Measurements from ENCODE around the gene HS6ST2. TPM values are rescaled to one million over a fixed set of nuclear protein-coding genes. Genes with fewer than 3 reads are reported as not detected.

The HS6ST2 gene
- total and polyA plus RNA-seq, 4 donors = under 0.01 to 1.4 (median 0.01) TPM; not detected in 1

GRCh38 chrX:132664273-132664672, 294.2 kb downstream of the HS6ST2 start:
- Histone ChIP-seq H3K9me3 (ENCODE audit: control insufficient read depth in 4 of 4, low read length in 3 of 4) (peaks cover 0 to 4% (median 1%) of the 10 kb centered on the region in 4 donors), H3K27me3 (ENCODE audit: control insufficient read depth in 4 of 4, insufficient read depth in 4 of 4, low read length in 3 of 4) (peaks cover 0 to 10% (median 0%) of the 10 kb centered on the region in 4 donors), H3K36me3 (ENCODE audit: control insufficient read depth in 4 of 4, insufficient read depth in 3 of 4, low read depth in 1 of 4, low read length in 3 of 4) (no peaks in the 10 kb centered on the region), H3K4me3 (ENCODE audit: low read depth in 1 of 3, low read length in 3 of 3) (no peak overlapping the region), H3K9ac (ENCODE audit: low read depth in 1 of 2, low read length in 2 of 2) (no peak overlapping the region), H3K27ac (ENCODE audit: low read depth in 1 of 2, low read length in 2 of 2) (no peak overlapping the region), H3K4me1 (ENCODE audit: control insufficient read depth in 4 of 4, insufficient read depth in 4 of 4, low read length in 3 of 4) (no peaks in the 10 kb centered on the region)
- 86% methylated on average over 3 of the region's 3 CpGs for WGBS
- no peak for DNase-seq (ENCODE audit: low spot score)
- TF ChIP-seq FOXA1 (IDR thresholded peaks at IDR 0.05) = no peak
- no peak for TF ChIP-seq YY1 (IDR thresholded peaks at IDR 0.05)
- TF ChIP-seq HNF4G (IDR thresholded peaks at IDR 0.05) = no peak
- TF ChIP-seq GABPA (IDR thresholded peaks at IDR 0.05 in 1 of 2, conservative IDR thresholded peaks at IDR 0.05 in 1 of 2) = no peak
- no peak for TF ChIP-seq REST (IDR thresholded peaks at IDR 0.05)
- no peak for TF ChIP-seq RXRA (IDR thresholded peaks at IDR 0.05)
- TF ChIP-seq EGR1 (IDR thresholded peaks at IDR 0.05; ENCODE audit: low read depth in 2 of 2) = no peak
- no peak for TF ChIP-seq RAD21 (IDR thresholded peaks at IDR 0.05)
- TF ChIP-seq FOXA2 (IDR thresholded peaks at IDR 0.05) = no peak
- no peak for TF ChIP-seq JUND (IDR thresholded peaks at IDR 0.05)
- TF ChIP-seq CTCF (IDR thresholded peaks at IDR 0.05; ENCODE audit: low read depth, low read length, missing input control) = no peak
- no peak for TF ChIP-seq ATF3 (IDR thresholded peaks at IDR 0.05)
- no peak for TF ChIP-seq NR2F2 (IDR thresholded peaks at IDR 0.05)
- no peak for TF ChIP-seq SP1 (IDR thresholded peaks at IDR 0.05)

GRCh38 chrX:132662844-132663243, 295.6 kb downstream of the HS6ST2 start:
- DNase-seq (ENCODE audit: low spot score) = no peak
- TF ChIP-seq HNF4G (IDR thresholded peaks at IDR 0.05) (no peak), NR2F2 (IDR thresholded peaks at IDR 0.05) (no peak), RAD21 (IDR thresholded peaks at IDR 0.05) (no peak), GABPA (IDR thresholded peaks at IDR 0.05 in 1 of 2, conservative IDR thresholded peaks at IDR 0.05 in 1 of 2) (no peak), REST (IDR thresholded peaks at IDR 0.05) (no peak), ATF3 (IDR thresholded peaks at IDR 0.05) (no peak), TAF1 (conservative IDR thresholded peaks at IDR 0.05) (no peak), FOXA2 (IDR thresholded peaks at IDR 0.05) (no peak), SP1 (IDR thresholded peaks at IDR 0.05) (no peak), CTCF (IDR thresholded peaks at IDR 0.05; ENCODE audit: low read depth, low read length, missing input control) (no peak), HNF4A (conservative IDR thresholded peaks at IDR 0.05) (no peak), FOXA1 (IDR thresholded peaks at IDR 0.05) (no peak), ZBTB33 (IDR thresholded peaks at IDR 0.05) (no peak)
- Histone ChIP-seq H3K4me1 (ENCODE audit: control insufficient read depth in 4 of 4, insufficient read depth in 4 of 4, low read length in 3 of 4) (no peaks in the 10 kb centered on the region), H3K36me3 (ENCODE audit: control insufficient read depth in 4 of 4, insufficient read depth in 3 of 4, low read depth in 1 of 4, low read length in 3 of 4) (no peaks in the 10 kb centered on the region), H3K9me3 (ENCODE audit: control insufficient read depth in 4 of 4, low read length in 3 of 4) (peaks cover 0 to 4% (median 1%) of the 10 kb centered on the region in 4 donors), H3K4me3 (ENCODE audit: low read depth in 1 of 3, low read length in 3 of 3) (no peak overlapping the region), H3K27ac (ENCODE audit: low read depth in 1 of 2, low read length in 2 of 2) (no peak overlapping the region), H3K9ac (ENCODE audit: low read depth in 1 of 2, low read length in 2 of 2) (no peak overlapping the region), H3K27me3 (ENCODE audit: control insufficient read depth in 4 of 4, insufficient read depth in 4 of 4, low read length in 3 of 4) (peaks cover 0 to 6% (median 0%) of the 10 kb centered on the region in 4 donors)
- 59% methylated on average over 2 of the region's 2 CpGs for WGBS
